HCT116 (cell line): Measurements from ENCODE around the gene OR10P1.

ENCODE experiments used
- CEBPB ChIP-seq: IDR thresholded peaks from 2 replicates; pipeline ENCODE4 v1.6.1; 2012; ENCODE audit warnings: low read depth
- CTCF ChIP-seq, 3 experiments: fragments of 200-600 bp in 1 of 3; sonication (generic) in 1 of 3; IDR thresholded peaks in 2 of 3; conservative IDR thresholded peaks in 1 of 3; 2 replicates each; pipeline ENCODE4 v1.5.1; 2012 to 2017; ENCODE audit warnings: low read depth in 2 of 3, low read length in 2 of 3, antibody characterized with exemption in 1 of 3, borderline replicate concordance in 1 of 3, control low read depth in 1 of 3, mild to moderate bottlenecking in 1 of 3, mixed read lengths in 1 of 3, mixed run types in 1 of 3, moderate library complexity in 1 of 3; ENCODE audit not compliant: insufficient read depth in 1 of 3
- ELF1 ChIP-seq: IDR thresholded peaks from 2 replicates; pipeline ENCODE4 v1.6.1; 2012; ENCODE audit warnings: low read depth, borderline replicate concordance
- EZH2 ChIP-seq: fragments of 200-600 bp; sonication (generic); IDR thresholded peaks from 2 replicates; pipeline ENCODE4 v1.6.1; 2017; ENCODE audit warnings: antibody characterized with exemption, mixed run types
- EZH2phosphoT487 ChIP-seq: fragments of 200-600 bp; IDR thresholded peaks from 2 replicates; pipeline ENCODE4 v1.6.1; 2018; ENCODE audit warnings: antibody characterized with exemption, borderline replicate concordance
- JUND ChIP-seq: IDR thresholded peaks from 2 replicates; pipeline ENCODE4 v1.6.1; 2012
- MAX ChIP-seq: IDR thresholded peaks from 2 replicates; pipeline ENCODE4 v1.6.1; 2012
- POLR2A ChIP-seq: IDR thresholded peaks from 2 replicates; pipeline ENCODE4 v1.7.0; 2011; ENCODE audit warnings: borderline replicate concordance; ENCODE audit not compliant: insufficient read depth, insufficient read length; ENCODE audit errors: extremely low read depth
- POLR2AphosphoS5 ChIP-seq: IDR thresholded peaks from 2 replicates; pipeline ENCODE4 v1.6.1; 2011; ENCODE audit warnings: mild to moderate bottlenecking, low read depth, low read length, moderate library complexity
- REST ChIP-seq: IDR thresholded peaks from 2 replicates; pipeline ENCODE4 v1.6.1; 2012; ENCODE audit warnings: low read depth
- SIN3A ChIP-seq: IDR thresholded peaks from 2 replicates; pipeline ENCODE4 v1.6.1; 2012; ENCODE audit warnings: low read depth
- SP1 ChIP-seq: IDR thresholded peaks from 2 replicates; pipeline ENCODE4 v1.6.1; 2012; ENCODE audit warnings: low read depth
- TCF7L2 ChIP-seq: IDR thresholded peaks from 2 replicates; pipeline ENCODE4 v1.7.0; 2011; ENCODE audit warnings: borderline replicate concordance, inconsistent platforms; ENCODE audit not compliant: insufficient read depth, insufficient read length; ENCODE audit errors: extremely low read depth

GRCh38 chr12:55607821-55608594, 28.7 kb upstream of the OR10P1 start:
- TF ChIP-seq TCF7L2 = no peak
- TF ChIP-seq CTCF (IDR thresholded peaks at IDR 0.05 in 2 of 3, conservative IDR thresholded peaks at IDR 0.05 in 1 of 3; ENCODE audit: borderline replicate concordance in 1 of 3, insufficient read depth in 1 of 3, low read depth in 2 of 3, low read length in 2 of 3) = no peak
- no peak for TF ChIP-seq SP1
- no peak for TF ChIP-seq EZH2
- no peak for TF ChIP-seq SIN3A
- no peak for TF ChIP-seq POLR2AphosphoS5
- no peak for TF ChIP-seq ELF1
- no peak for TF ChIP-seq REST
- no peak for TF ChIP-seq MAX
- no peak for TF ChIP-seq CEBPB
- TF ChIP-seq JUND = no peak
- TF ChIP-seq POLR2A = no peak
- TF ChIP-seq EZH2phosphoT487 = no peak
